OCI-LY3 (cell line): Measurements from ENCODE around the gene PLEKHA8.

Source experiments
- CTCF ChIP-seq: fragments of 200-600, 300-600 bp; sonication (generic); IDR thresholded peaks from 2 replicates; pipeline ENCODE4 v1.5.1; 2014; ENCODE audit warnings: antibody characterized with exemption, low read length, low read depth
- EZH2phosphoT487 ChIP-seq: fragments of 200-600 bp; shearing (Covaris generic); IDR thresholded peaks from 2 replicates; pipeline ENCODE4 v1.6.1; 2018; ENCODE audit warnings: antibody characterized with exemption, mixed run types, low read depth

- TF ChIP-seq CTCF (no peak), EZH2phosphoT487 (no peak)
Measured at GRCh38 chr7:30090111-30090510, 61.9 kb downstream of the PLEKHA8 start.
